GM23248 (cell line): ENCODE results near the gene GADD45GIP1. TPM values are rescaled to one million over a fixed set of nuclear protein-coding genes. Genes with fewer than 3 reads are reported as not detected.
A peak's percentile ranks its signal among the peaks of the same experiment; 100 is the strongest.

Experiments used
- DNase-seq: peaks from one replicate; pipeline ENCODE4 v3.0.0-alpha.2; 2015
- H2AFZ ChIP-seq: fragments of 200-600 bp; sonication (generic); 2 replicates; pipeline ENCODE4 v1.6.1; 2016; ENCODE audit warnings: antibody characterized with exemption
- H3F3A ChIP-seq: fragments of 200-600 bp; sonication (generic); 2 replicates; pipeline ENCODE4 v1.6.1; 2016; ENCODE audit warnings: mild to moderate bottlenecking, antibody characterized with exemption, mixed run types; ENCODE audit not compliant: insufficient read depth
- H3K27ac ChIP-seq: fragments of 200-600 bp; sonication (generic); 2 replicates; pipeline ENCODE4 v1.5.1; 2016; ENCODE audit warnings: mild to moderate bottlenecking
- H3K27me3 ChIP-seq: fragments of 200-600 bp; sonication (generic); replicated peaks from 2 replicates; pipeline ENCODE4 v1.6.1; 2016; ENCODE audit warnings: mild to moderate bottlenecking; ENCODE audit not compliant: insufficient read depth
- H3K36me3 ChIP-seq: fragments of 200-600 bp; sonication (generic); 2 replicates; pipeline ENCODE4 v1.6.1; 2016; ENCODE audit warnings: low read depth, mild to moderate bottlenecking
- H3K4me1 ChIP-seq: fragments of 200-600 bp; sonication (generic); 2 replicates; pipeline ENCODE4 v1.6.1; 2016; ENCODE audit warnings: mild to moderate bottlenecking; ENCODE audit not compliant: insufficient read depth
- H3K4me2 ChIP-seq: fragments of 200-600 bp; sonication (generic); one replicate; pipeline ENCODE4 v1.6.1; 2016; ENCODE audit warnings: mild to moderate bottlenecking; ENCODE audit not compliant: unreplicated experiment
- H3K4me3 ChIP-seq: fragments of 200-600 bp; sonication (generic); 2 replicates; pipeline ENCODE4 v1.5.1; 2016; ENCODE audit warnings: mild to moderate bottlenecking
- H3K79me2 ChIP-seq: fragments of 200-600 bp; sonication (generic); 2 replicates; pipeline ENCODE4 v1.6.1; 2016; ENCODE audit warnings: mild to moderate bottlenecking; ENCODE audit not compliant: insufficient read depth
- H3K9ac ChIP-seq: fragments of 200-600 bp; sonication (generic); 2 replicates; pipeline ENCODE4 v1.6.1; 2016; ENCODE audit warnings: mild to moderate bottlenecking
- H3K9me2 ChIP-seq: fragments of 200-600 bp; sonication (generic); 2 replicates; pipeline ENCODE4 v1.6.1; 2016; ENCODE audit warnings: mixed run types, mild to moderate bottlenecking, moderate library complexity; ENCODE audit not compliant: insufficient read depth
- H3K9me3 ChIP-seq: fragments of 200-600 bp; sonication (generic); one replicate; pipeline ENCODE4 v1.6.1; 2017; ENCODE audit warnings: low read depth
- H4K20me1 ChIP-seq: fragments of 200-600 bp; sonication (generic); 2 replicates; pipeline ENCODE4 v1.6.0; 2016; ENCODE audit not compliant: insufficient read depth
- EZH2 ChIP-seq: fragments of 200-600 bp; sonication (generic); IDR thresholded peaks from 2 replicates; pipeline ENCODE4 v1.6.1; 2018; ENCODE audit warnings: antibody characterized with exemption, mild to moderate bottlenecking; ENCODE audit not compliant: insufficient read depth, poor library complexity, severe bottlenecking
- EZH2phosphoT487 ChIP-seq: fragments of 200-600 bp; sonication (generic); IDR thresholded peaks from 2 replicates; pipeline ENCODE4 v1.6.1; 2018; ENCODE audit warnings: antibody characterized with exemption, moderate library complexity, mild to moderate bottlenecking, low read depth; ENCODE audit not compliant: insufficient read depth
- WGBS, 2 experiments: methylation state at CpG; one replicate each; pipeline ENCODE4 v1.1.6; 2015 to 2017; ENCODE audit warnings: low lambda C conversion rate in 2 of 2, low coverage in 1 of 2; ENCODE audit errors: missing lambda C conversion rate in 2 of 2; 5-methylcytosine and 5-hydroxymethylcytosine counted together
- in situ Hi-C: fragments of 300-500 bp; cut with MboI; formaldehyde crosslinking; loops from 2 replicates; pipeline ENCODE4 v1.15.0; 2020
- polyA plus RNA-seq: library from polyadenylated mRNA; unstranded; fragments of >200 nt; fragmentation: Nextera tagmentation; extraction: Ambion mirVana; gene quantifications from 2 replicates; pipeline ENCODE4 v1.2.1, GENCODE V29; 2016
- total RNA-seq: library from RNA; depleted of rRNA; stranded (reverse); fragments of >200 nt; shearing (Covaris generic); gene quantifications from 2 replicates; pipeline ENCODE4 v1.2.3, GENCODE V29; 2014

The GADD45GIP1 gene
- total and polyA plus RNA-seq, 2 experiments from 2014 or later, result 48.4 to 132 TPM

GRCh38 chr19:12997967-12998940 is 41.2 kb upstream of the GADD45GIP1 start:
- TF ChIP-seq EZH2, result no peak
- TF ChIP-seq EZH2phosphoT487, result no peak
- DNase-seq, result peak; percentile 45
- 44 to 50% methylated on average over 22 to 32 of the region's 32 CpGs for WGBS, 2 experiments
- no peaks in the 10 kb centered on the region for H3K9me2 ChIP-seq
- H3K36me3 ChIP-seq, result 0 out of 2 replicates have a peak, but pooled peaks cover 4% of the 10 kb centered on the region
- peak overlapping the region; percentile 99 for H3K4me3 ChIP-seq
- H3K27ac ChIP-seq, result peak overlapping the region; percentile 84
- in situ Hi-C loops, result no loop called here
- H3K4me1 ChIP-seq, result peaks cover 39% of the 10 kb centered on the region
- H3F3A ChIP-seq, result no peaks in the 10 kb centered on the region
- peaks cover 74% of the 10 kb centered on the region for H3K79me2 ChIP-seq
- H3K4me2 ChIP-seq, result peak overlapping the region; percentile 87
- no peaks in the 10 kb centered on the region for H4K20me1 ChIP-seq
- H2AFZ ChIP-seq, result no peak overlapping the region
- peak overlapping the region; percentile 100 for H3K9ac ChIP-seq
- H3K9me3 ChIP-seq, result no peaks in the 10 kb centered on the region
- H3K27me3 ChIP-seq, result no peaks in the 10 kb centered on the region

- peaks cover 65% of the 10 kb centered on the region for H3K79me2 ChIP-seq
- peak overlapping the region; percentile 84 for H3K27ac ChIP-seq
- peak overlapping the region; percentile 87 for H3K4me2 ChIP-seq
- H2AFZ ChIP-seq, result no peak overlapping the region
- peak; percentile 56 for DNase-seq
- H3K27me3 ChIP-seq, result no peaks in the 10 kb centered on the region
- H3K9me3 ChIP-seq, result no peaks in the 10 kb centered on the region
- TF ChIP-seq EZH2phosphoT487 (no peak), EZH2 (no peak)
- no peaks in the 10 kb centered on the region for H4K20me1 ChIP-seq
- no peaks in the 10 kb centered on the region for H3K9me2 ChIP-seq
- H3K4me1 ChIP-seq, result peaks cover 31% of the 10 kb centered on the region
- peaks cover 2% of the 10 kb centered on the region; the same call in 1 of the 2 replicates for H3F3A ChIP-seq
- H3K4me3 ChIP-seq, result peak overlapping the region; percentile 99
- H3K9ac ChIP-seq, result peak overlapping the region; percentile 100
- in situ Hi-C loops, result no loop called here
- H3K36me3 ChIP-seq, result 0 out of 2 replicates have a peak, but pooled peaks cover 4% of the 10 kb centered on the region
- whole genome bisulfite sequencing, 2 experiments, result 23 to 27% methylated on average over 22 to 25 of the region's 25 CpGs
Observed at GRCh38 chr19:12997179-12997966, 40.4 kb upstream of the GADD45GIP1 start.

- peaks cover 57% of the 10 kb centered on the region for H3K79me2 ChIP-seq
Observed at GRCh38 chr19:12996406-12997094, 39.5 kb upstream of the GADD45GIP1 start.

More at GRCh38 chr19:12996406-12997094, 39.5 kb upstream of the GADD45GIP1 start:
- Histone ChIP-seq H3K4me2 (peak overlapping the region; percentile 87), H3K9me3 (no peaks in the 10 kb centered on the region), H3K27me3 (no peaks in the 10 kb centered on the region), H2AFZ (0 out of 2 replicates have a peak overlapping the region, but pooled peaks have one; percentile 24), H3K9me2 (no peaks in the 10 kb centered on the region), H3K9ac (peak overlapping the region; percentile 100), H3K4me3 (peak overlapping the region; percentile 99), H3F3A (peaks cover 3% of the 10 kb centered on the region; the same call in 1 of the 2 replicates), H3K36me3 (0 out of 2 replicates have a peak, but pooled peaks cover 4% of the 10 kb centered on the region), H3K27ac (peak overlapping the region; percentile 84), H3K4me1 (peaks cover 24% of the 10 kb centered on the region), H4K20me1 (no peaks in the 10 kb centered on the region)
- in situ Hi-C loops, result no loop called here
- DNase-seq, result peak; percentile 74
- WGBS, 2 experiments, result 1% methylated on average over 14 to 45 of the region's 52 CpGs
- TF ChIP-seq EZH2 (no peak), EZH2phosphoT487 (no peak)
